HG03108 (cell line): ENCODE results near the gene SPOPL.

Source experiments
- ATAC-seq: cut with Tn5 transposase; IDR thresholded peaks from one replicate; pipeline ENCODE4 v1.9.1; 2021; ENCODE audit warnings: moderate library complexity; ENCODE audit not compliant: unreplicated experiment

The SPOPL gene

GRCh38 chr2:138596403-138596802 is 94.8 kb downstream of the SPOPL start:
- ATAC-seq: no peak

GRCh38 chr2:138600732-138601457 is 99.3 kb downstream of the SPOPL start:
- ATAC-seq: no peak

GRCh38 chr2:138601458-138602165 is 100.0 kb downstream of the SPOPL start:
- ATAC-seq: no peak

GRCh38 chr2:138602166-138602460 is 100.5 kb downstream of the SPOPL start:
- ATAC-seq: no peak

- no peak for ATAC-seq
Observed at GRCh38 chr2:138607746-138608145, 106.2 kb downstream of the SPOPL start.

GRCh38 chr2:138609446-138609845 is 107.9 kb downstream of the SPOPL start:
- ATAC-seq: no peak

GRCh38 chr2:138610201-138610953 is 108.8 kb downstream of the SPOPL start:
- no peak for ATAC-seq

- ATAC-seq: no peak
Observed at GRCh38 chr2:138615257-138615656, 113.7 kb downstream of the SPOPL start.

- no peak for ATAC-seq
Observed at GRCh38 chr2:138617026-138617425, 115.5 kb downstream of the SPOPL start.

GRCh38 chr2:138618971-138619370 is 117.4 kb downstream of the SPOPL start:
- no peak for ATAC-seq

- ATAC-seq: no peak
Observed at GRCh38 chr2:138620431-138620830, 118.9 kb downstream of the SPOPL start.

- no peak for ATAC-seq
Observed at GRCh38 chr2:138621139-138621538, 119.6 kb downstream of the SPOPL start.

GRCh38 chr2:138622613-138623012 is 121.0 kb downstream of the SPOPL start:
- ATAC-seq: no peak
